Vagina (tissue), 2 donors: ENCODE data around the gene RAPGEF4. TPM values are rescaled to one million over a fixed set of nuclear protein-coding genes. Genes with fewer than 3 reads are reported as not detected.

Experiments used
- DNase-seq, 2 donors: peaks; one replicate each; pipeline ENCODE4 v3.0.0-alpha.2; 2017; ENCODE audit errors: extremely low spot score in 2 of 2
- H3K27ac ChIP-seq: fragments of 200-600 bp; sonication (generic); one replicate; pipeline ENCODE4 v1.5.1; 2019
- H3K27me3 ChIP-seq: fragments of 200-600 bp; sonication (generic); one replicate; pipeline ENCODE4 v1.5.1; 2019
- H3K36me3 ChIP-seq, 2 donors: fragments of 200-600 bp; sonication (generic); one replicate each; pipeline ENCODE4 v1.5.1; 2017 to 2019
- H3K4me1 ChIP-seq: fragments of 200-600 bp; sonication (generic); one replicate; pipeline ENCODE4 v1.5.1; 2019
- H3K4me3 ChIP-seq, 2 donors: fragments of 200-600 bp; sonication (generic); 1 replicate in 1 of 2; 2 replicates in 1 of 2; pipeline ENCODE4 v1.5.1; 2016 to 2019
- H3K9me3 ChIP-seq: fragments of 200-600 bp; sonication (generic); one replicate; pipeline ENCODE4 v1.5.1; 2019
- POLR2A ChIP-seq, 2 donors: fragments of 450-650 bp; IDR thresholded peaks; one replicate each; pipeline ENCODE4 v1.6.1; 2017; ENCODE audit warnings: antibody characterized with exemption in 2 of 2, mild to moderate bottlenecking in 2 of 2, moderate library complexity in 2 of 2
- POLR2AphosphoS5 ChIP-seq, 2 donors: sonication (generic); formaldehyde crosslinking; IDR thresholded peaks; one replicate each; pipeline ENCODE4 v1.9.0; 2017; ENCODE audit warnings: antibody characterized with exemption in 2 of 2, mild to moderate bottlenecking in 2 of 2, low read depth in 1 of 2; ENCODE audit not compliant: insufficient read depth in 1 of 2
- intact Hi-C: fragments of 100-400 bp; cut with DNase I; formaldehyde crosslinking; loops from one replicate; pipeline ENCODE4 v1.15.1; 2023
- total RNA-seq: library from RNA; depleted of rRNA; stranded (reverse); fragments of >200 nt; gene quantifications from one replicate; pipeline ENCODE4 v1.2.3, GENCODE V29; 2016
- TF ChIP-seq, protein P1 (sequence below), 3 experiments: fragments of 450-650 bp in 2 of 3; fragments of 200-600 bp in 1 of 3; sonication (generic) in 1 of 3; IDR thresholded peaks; one replicate each; pipeline ENCODE4 v1.5.1; 2017 to 2019; ENCODE audit warnings: antibody characterized with exemption in 3 of 3, mild to moderate bottlenecking in 2 of 3, moderate library complexity in 2 of 3

The RAPGEF4 gene
- total RNA-seq, 1 donor from 2014 or later = 18.4 TPM

DNA sequence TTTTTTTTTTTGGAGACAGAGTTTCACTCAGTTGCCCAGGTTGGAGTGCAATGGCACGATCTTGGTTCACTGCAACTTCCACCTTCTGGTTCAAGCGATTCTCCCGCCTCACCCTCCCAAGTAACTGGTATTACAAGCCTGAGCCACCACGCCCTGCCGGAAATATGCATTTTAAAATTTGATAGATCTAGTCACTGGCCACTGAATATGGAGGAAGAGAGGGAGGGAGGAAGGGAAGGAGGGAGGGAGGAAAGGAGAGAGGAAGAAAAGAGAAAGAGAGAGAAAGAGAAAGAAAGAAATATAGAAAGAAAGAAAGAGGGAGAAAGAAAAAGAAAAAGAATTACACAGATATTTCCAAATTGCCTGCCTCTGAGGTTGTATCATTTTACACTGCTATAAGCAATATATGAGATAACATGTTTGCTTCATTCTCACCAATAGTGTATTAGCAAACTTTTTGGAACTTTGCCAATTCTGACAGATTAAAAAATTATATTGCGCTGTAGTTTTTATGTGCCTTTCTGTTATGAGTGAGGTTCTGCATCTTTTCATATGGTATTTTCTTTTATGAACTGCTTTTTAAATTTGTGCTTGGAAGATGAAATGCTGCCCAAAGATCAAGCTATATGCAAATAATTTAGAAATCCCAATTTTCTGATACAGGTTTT is 178.8 kb downstream of the RAPGEF4 start:
- Histone ChIP-seq H3K36me3 (no peaks in the 10 kb centered on the region), H3K9me3 (no peaks in the 10 kb centered on the region), H3K4me3 (no peak overlapping the region), H3K27me3 (no peaks in the 10 kb centered on the region), H3K27ac (no peak overlapping the region), H3K4me1 (no peaks in the 10 kb centered on the region)
- TF ChIP-seq POLR2A (IDR thresholded peaks at IDR 0.05) (no peak), POLR2AphosphoS5 (IDR thresholded peaks at IDR 0.05; ENCODE audit: insufficient read depth in 1 of 2, low read depth in 1 of 2) (no peak)
- TF ChIP-seq, protein P1, sequence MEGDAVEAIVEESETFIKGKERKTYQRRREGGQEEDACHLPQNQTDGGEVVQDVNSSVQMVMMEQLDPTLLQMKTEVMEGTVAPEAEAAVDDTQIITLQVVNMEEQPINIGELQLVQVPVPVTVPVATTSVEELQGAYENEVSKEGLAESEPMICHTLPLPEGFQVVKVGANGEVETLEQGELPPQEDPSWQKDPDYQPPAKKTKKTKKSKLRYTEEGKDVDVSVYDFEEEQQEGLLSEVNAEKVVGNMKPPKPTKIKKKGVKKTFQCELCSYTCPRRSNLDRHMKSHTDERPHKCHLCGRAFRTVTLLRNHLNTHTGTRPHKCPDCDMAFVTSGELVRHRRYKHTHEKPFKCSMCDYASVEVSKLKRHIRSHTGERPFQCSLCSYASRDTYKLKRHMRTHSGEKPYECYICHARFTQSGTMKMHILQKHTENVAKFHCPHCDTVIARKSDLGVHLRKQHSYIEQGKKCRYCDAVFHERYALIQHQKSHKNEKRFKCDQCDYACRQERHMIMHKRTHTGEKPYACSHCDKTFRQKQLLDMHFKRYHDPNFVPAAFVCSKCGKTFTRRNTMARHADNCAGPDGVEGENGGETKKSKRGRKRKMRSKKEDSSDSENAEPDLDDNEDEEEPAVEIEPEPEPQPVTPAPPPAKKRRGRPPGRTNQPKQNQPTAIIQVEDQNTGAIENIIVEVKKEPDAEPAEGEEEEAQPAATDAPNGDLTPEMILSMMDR (IDR thresholded peaks at IDR 0.05) = no peak
- intact Hi-C loops = no loop called here
- no peak for DNase-seq

DNA sequence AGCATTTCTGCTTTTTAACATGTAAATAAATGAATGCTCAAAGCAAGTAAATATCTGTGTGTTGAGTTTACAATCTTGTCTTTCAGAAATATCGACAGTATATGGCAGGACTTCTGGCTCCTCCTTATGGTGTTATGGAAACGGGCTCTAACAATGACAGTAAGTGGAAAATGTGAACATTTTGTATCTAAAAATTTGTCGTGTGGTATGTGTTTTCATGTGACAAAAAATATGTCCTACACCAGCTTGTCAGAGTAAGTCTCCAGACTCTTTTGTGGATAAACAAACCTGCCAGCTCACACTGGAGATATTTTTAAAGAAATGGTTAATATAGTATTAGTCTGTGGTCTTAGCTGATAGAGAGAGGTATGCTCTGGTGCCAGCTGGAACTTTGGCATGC is 182.1 kb downstream of the RAPGEF4 start:
- H3K4me1 ChIP-seq = no peaks in the 10 kb centered on the region
- H3K9me3 ChIP-seq = no peaks in the 10 kb centered on the region
- intact Hi-C loops = no loop called here
- DNase-seq = no peak
- no peak overlapping the region for H3K4me3 ChIP-seq
- no peak overlapping the region for H3K27ac ChIP-seq
- no peaks in the 10 kb centered on the region for H3K27me3 ChIP-seq
- TF ChIP-seq POLR2A (IDR thresholded peaks at IDR 0.05) (no peak), POLR2AphosphoS5 (IDR thresholded peaks at IDR 0.05; ENCODE audit: insufficient read depth in 1 of 2, low read depth in 1 of 2) (no peak)
- TF ChIP-seq, protein P1 (IDR thresholded peaks at IDR 0.05) = no peak
- no peaks in the 10 kb centered on the region for H3K36me3 ChIP-seq

DNA sequence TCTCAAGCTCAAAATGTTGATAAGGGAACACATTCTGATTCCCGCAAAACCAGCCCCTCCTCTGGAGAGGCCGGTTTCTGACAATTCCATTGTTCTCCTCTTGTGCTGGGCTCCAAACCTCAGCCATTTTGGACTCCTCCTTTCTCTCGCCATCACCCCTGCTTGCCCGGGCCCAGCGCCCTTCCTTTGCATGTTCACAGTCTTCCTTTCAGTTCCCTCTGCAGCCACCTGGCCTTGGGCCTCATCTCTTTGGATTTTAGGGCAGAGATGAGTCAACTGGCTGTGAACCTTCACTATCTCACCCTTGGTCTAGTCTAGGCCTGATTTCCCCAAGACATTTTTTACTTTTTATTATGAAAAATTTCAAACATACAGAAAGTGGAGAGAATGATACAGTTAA is 184.1 kb downstream of the RAPGEF4 start:
- intact Hi-C loops = no loop called here
- Histone ChIP-seq H3K36me3 (no peaks in the 10 kb centered on the region), H3K27ac (no peak overlapping the region), H3K4me1 (no peaks in the 10 kb centered on the region), H3K4me3 (no peak overlapping the region), H3K27me3 (no peaks in the 10 kb centered on the region), H3K9me3 (no peaks in the 10 kb centered on the region)
- no peak for DNase-seq
- TF ChIP-seq POLR2AphosphoS5 (IDR thresholded peaks at IDR 0.05; ENCODE audit: insufficient read depth in 1 of 2, low read depth in 1 of 2) (no peak), POLR2A (IDR thresholded peaks at IDR 0.05) (no peak)
- TF ChIP-seq, protein P1 (IDR thresholded peaks at IDR 0.05) = no peak

DNA sequence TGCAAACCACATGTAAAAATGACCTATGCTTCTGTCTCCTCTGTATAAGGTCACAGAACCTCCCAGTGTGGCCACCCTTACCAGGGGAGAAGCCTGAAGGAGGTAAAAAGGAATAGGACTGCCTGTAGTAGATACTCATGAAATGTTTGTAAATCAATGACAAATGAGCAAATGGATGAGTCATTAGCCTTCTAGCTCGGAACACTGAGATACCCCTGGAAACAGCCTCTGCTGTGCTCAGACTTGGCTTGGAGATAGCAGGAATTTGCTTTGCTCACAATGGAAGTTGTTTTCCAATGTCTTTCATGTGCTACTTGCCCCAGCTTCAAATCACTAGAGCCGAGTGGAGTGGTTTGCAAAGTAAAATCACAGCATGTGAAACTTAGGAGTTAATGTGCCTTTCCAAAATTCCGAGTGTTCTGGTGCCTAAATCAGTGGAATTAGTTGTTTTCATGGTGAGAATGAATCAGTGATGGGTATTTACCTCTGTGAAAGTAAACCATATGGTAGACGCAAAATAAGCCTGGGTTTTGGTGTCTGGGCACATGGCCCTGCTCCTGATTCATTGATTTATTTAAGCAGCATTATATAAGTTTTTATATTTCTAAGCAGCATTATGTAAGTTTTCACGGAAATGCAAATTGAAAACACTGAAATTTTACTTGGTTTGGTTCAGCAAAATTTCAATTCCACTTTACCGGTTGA is 186.0 kb downstream of the RAPGEF4 start:
- Histone ChIP-seq H3K9me3 (no peaks in the 10 kb centered on the region), H3K4me3 (no peak overlapping the region), H3K27me3 (no peaks in the 10 kb centered on the region), H3K27ac (no peak overlapping the region), H3K4me1 (no peaks in the 10 kb centered on the region), H3K36me3 (no peaks in the 10 kb centered on the region)
- no peak for DNase-seq
- intact Hi-C loops = no loop called here
- no peak for TF ChIP-seq POLR2A (IDR thresholded peaks at IDR 0.05)
- TF ChIP-seq, protein P1 (IDR thresholded peaks at IDR 0.05) = no peak
- TF ChIP-seq POLR2AphosphoS5 (IDR thresholded peaks at IDR 0.05; ENCODE audit: insufficient read depth in 1 of 2, low read depth in 1 of 2) = no peak

DNA sequence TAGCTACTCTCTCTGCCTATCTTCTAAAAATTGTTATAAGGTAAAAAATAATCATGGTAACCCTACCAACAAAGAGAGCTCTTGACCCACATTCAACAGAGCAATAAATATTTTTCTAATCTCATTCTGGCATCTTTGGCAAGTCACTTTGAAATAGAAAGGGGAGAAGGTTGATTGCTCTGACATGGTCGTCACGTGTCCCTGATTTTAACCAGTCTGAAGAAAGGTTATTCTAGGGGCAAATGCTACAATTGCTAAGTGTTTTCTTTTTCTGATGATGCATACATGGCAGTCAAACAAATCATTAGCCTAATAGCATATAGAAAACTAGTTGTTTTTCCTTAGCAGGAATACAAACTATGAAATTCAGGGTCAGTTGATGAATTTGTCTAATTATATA is 186.7 kb downstream of the RAPGEF4 start:
- intact Hi-C loops = no loop called here
- H3K9me3 ChIP-seq = no peaks in the 10 kb centered on the region

More for the DNA sequence above, 186.7 kb downstream of the RAPGEF4 start:
- no peak overlapping the region for H3K4me3 ChIP-seq
- H3K36me3 ChIP-seq = no peaks in the 10 kb centered on the region
- no peaks in the 10 kb centered on the region for H3K4me1 ChIP-seq
- no peak overlapping the region for H3K27ac ChIP-seq
- H3K27me3 ChIP-seq = no peaks in the 10 kb centered on the region
- DNase-seq = no peak
- TF ChIP-seq, protein P1 (IDR thresholded peaks at IDR 0.05) = no peak
- no peak for TF ChIP-seq POLR2AphosphoS5 (IDR thresholded peaks at IDR 0.05; ENCODE audit: insufficient read depth in 1 of 2, low read depth in 1 of 2)
- TF ChIP-seq POLR2A (IDR thresholded peaks at IDR 0.05) = no peak
